HepG2 (cell line): Measurements from ENCODE around the gene ZNF227. TPM values are rescaled to one million over a fixed set of nuclear protein-coding genes. Genes with fewer than 3 reads are reported as not detected.

Source experiments
- BCL6 ChIP-seq: IDR thresholded peaks from 2 replicates; pipeline ENCODE4 v1.6.1; 2016; ENCODE audit warnings: missing genetic modification reagents, missing compliant biosample characterization
- CREM ChIP-seq, 2 experiments: sonication (generic) in 1 of 2; formaldehyde crosslinking in 1 of 2; IDR thresholded peaks; 2 replicates each; pipeline versions ENCODE4 v1.4.0 to v1.6.1; 2016 to 2020; ENCODE audit warnings: antibody characterized with exemption in 1 of 2, mild to moderate bottlenecking in 1 of 2, missing genetic modification reagents in 1 of 2
- IRX3 ChIP-seq: sonication (generic); formaldehyde crosslinking; IDR thresholded peaks from 2 replicates; pipeline ENCODE4 v1.8.1; 2023; ENCODE audit warnings: mild to moderate bottlenecking, low read depth, missing genetic modification reagents, borderline replicate concordance
- JUNB ChIP-seq: sonication (generic); formaldehyde crosslinking; IDR thresholded peaks from 2 replicates; pipeline ENCODE4 v1.8.0; 2022; ENCODE audit warnings: missing genetic modification reagents, mild to moderate bottlenecking, borderline replicate concordance
- KDM3A ChIP-seq: IDR thresholded peaks from 2 replicates; pipeline ENCODE4 v1.6.1; 2018; ENCODE audit warnings: low read depth, missing compliant biosample characterization
- KLF15 ChIP-seq: sonication (generic); formaldehyde crosslinking; IDR thresholded peaks from 2 replicates; pipeline ENCODE4 v1.8.1; 2023; ENCODE audit warnings: borderline replicate concordance, mild to moderate bottlenecking, inconsistent platforms, missing genetic modification reagents, mixed read lengths
- PAF1 ChIP-seq: IDR thresholded peaks from 2 replicates; pipeline ENCODE4 v1.6.1; 2016; ENCODE audit warnings: missing genetic modification reagents, missing compliant biosample characterization
- RARA ChIP-seq: IDR thresholded peaks from 2 replicates; pipeline ENCODE4 v1.6.1; 2016; ENCODE audit warnings: missing genetic modification reagents, missing compliant biosample characterization
- SAFB2 ChIP-seq: sonication (generic); formaldehyde crosslinking; IDR thresholded peaks from 2 replicates; pipeline ENCODE4 v1.5.1; 2020; ENCODE audit warnings: missing genetic modification reagents, low read depth, mild to moderate bottlenecking, borderline replicate concordance
- SIN3B ChIP-seq: fragments of 150-350 bp; IDR thresholded peaks from 2 replicates; pipeline ENCODE4 v1.6.1; 2014; ENCODE audit warnings: low read length
- SMARCE1 ChIP-seq: fragments of 450-650 bp; IDR thresholded peaks from 2 replicates; pipeline ENCODE4 v1.6.1; 2017; ENCODE audit warnings: borderline replicate concordance
- SOX13 ChIP-seq, 3 experiments: fragments of 450-650 bp in 1 of 3; sonication (generic) in 1 of 3; formaldehyde crosslinking in 1 of 3; IDR thresholded peaks in 2 of 3; conservative IDR thresholded peaks in 1 of 3; 2 replicates each; pipeline versions ENCODE4 v1.5.0 to v1.6.1; 2016 to 2020; ENCODE audit warnings: antibody characterized with exemption in 1 of 3, mild to moderate bottlenecking in 1 of 3, missing compliant biosample characterization in 1 of 3, missing genetic modification reagents in 1 of 3, moderate library complexity in 1 of 3
- SOX5 ChIP-seq: IDR thresholded peaks from 2 replicates; pipeline ENCODE4 v1.6.1; 2016; ENCODE audit warnings: borderline replicate concordance
- TBP ChIP-seq: sonication (generic); formaldehyde crosslinking; IDR thresholded peaks from 2 replicates; pipeline ENCODE4 v1.5.0; 2020; ENCODE audit warnings: missing genetic modification reagents
- TCF7 ChIP-seq: sonication (generic); IDR thresholded peaks from 2 replicates; pipeline ENCODE4 v1.6.1; 2016; ENCODE audit warnings: antibody characterized with exemption, low read depth
- ZNF362 ChIP-seq: sonication (generic); formaldehyde crosslinking; IDR thresholded peaks from 2 replicates; pipeline ENCODE4 v1.4.0; 2020; ENCODE audit warnings: missing genetic modification reagents, mild to moderate bottlenecking, borderline replicate concordance
- ZNF644 ChIP-seq: IDR thresholded peaks from 2 replicates; pipeline ENCODE4 v1.6.1; 2016; ENCODE audit warnings: low read depth
- ZNF674 ChIP-seq: sonication (generic); formaldehyde crosslinking; IDR thresholded peaks from 2 replicates; pipeline ENCODE4 v1.5.0; 2020; ENCODE audit warnings: low read depth, mild to moderate bottlenecking, missing genetic modification reagents
- ZNF772 ChIP-seq: sonication (generic); formaldehyde crosslinking; IDR thresholded peaks from 2 replicates; pipeline ENCODE4 v1.5.0; 2020; ENCODE audit warnings: mild to moderate bottlenecking, missing genetic modification reagents
- ZNF780A ChIP-seq: sonication (generic); formaldehyde crosslinking; IDR thresholded peaks from 2 replicates; pipeline ENCODE4 v1.8.0; 2022; ENCODE audit warnings: mild to moderate bottlenecking, missing genetic modification reagents, moderate library complexity
- ZSCAN21 ChIP-seq: sonication (generic); formaldehyde crosslinking; IDR thresholded peaks from 2 replicates; pipeline ENCODE4 v1.8.0; 2022; ENCODE audit warnings: mild to moderate bottlenecking, missing genetic modification reagents, moderate library complexity, borderline replicate concordance
- polyA plus RNA-seq, 8 experiments: library from polyadenylated mRNA; depleted of rRNA in 3 of 8; stranded (reverse) in 7 of 8; unstranded in 1 of 8; fragments of >200 nt; fragmentation: Illumina TruSeq in 4 of 8; extraction: Trizol in 4 of 8; gene quantifications; 2 replicates each; pipeline versions ENCODE4 v1.2.1 to v1.2.3, GENCODE V29; 2011 to 2016; ENCODE audit warnings: low read depth in 4 of 8, missing spikeins in 1 of 8, mixed read lengths in 1 of 8; ENCODE audit not compliant: insufficient read depth in 1 of 8
- total RNA-seq, 5 experiments: library from RNA; depleted of rRNA; stranded (reverse); fragments of >200 nt; fragmentation: Illumina TruSeq; extraction: Trizol; gene quantifications; 2 replicates each; pipeline ENCODE4 v1.2.3, GENCODE V29; 2016; ENCODE audit warnings: low read depth in 1 of 5
- TF ChIP-seq, protein P1 (sequence below): sonication (generic); formaldehyde crosslinking; IDR thresholded peaks from 2 replicates; pipeline ENCODE4 v1.8.0; 2022; ENCODE audit warnings: mild to moderate bottlenecking, missing genetic modification reagents, borderline replicate concordance
- TF ChIP-seq, protein P2 (sequence below): sonication (generic); formaldehyde crosslinking; IDR thresholded peaks from 2 replicates; pipeline ENCODE4 v1.4.0; 2020; ENCODE audit warnings: missing genetic modification reagents, borderline replicate concordance

The ZNF227 gene
- total and polyA plus RNA-seq, 2 of the 13 experiments (the other 11 are each of a cell fraction or from before 2014, with no cell fraction given): 3.1 to 16.8 TPM

DNA sequence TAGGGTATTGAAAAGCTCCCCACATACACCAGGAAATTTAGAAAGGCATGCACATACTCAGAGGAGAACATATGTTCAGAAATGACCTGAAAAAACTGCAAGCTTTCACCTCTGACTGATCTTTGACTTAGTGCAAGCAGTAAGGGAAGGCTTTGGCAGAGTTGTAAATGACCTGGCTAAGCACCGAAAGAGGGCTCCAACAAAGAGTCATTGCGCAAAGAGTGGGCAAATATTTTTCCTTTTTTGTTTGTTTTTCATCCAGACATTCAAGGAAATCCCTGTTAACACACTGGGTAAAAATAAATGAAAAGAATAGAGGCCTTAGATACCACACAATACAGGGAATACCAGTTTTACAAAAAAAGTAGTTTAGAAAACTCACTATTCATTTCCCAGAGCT lies 42.2 kb downstream of the ZNF227 start (continued):
- TF ChIP-seq, protein P1, sequence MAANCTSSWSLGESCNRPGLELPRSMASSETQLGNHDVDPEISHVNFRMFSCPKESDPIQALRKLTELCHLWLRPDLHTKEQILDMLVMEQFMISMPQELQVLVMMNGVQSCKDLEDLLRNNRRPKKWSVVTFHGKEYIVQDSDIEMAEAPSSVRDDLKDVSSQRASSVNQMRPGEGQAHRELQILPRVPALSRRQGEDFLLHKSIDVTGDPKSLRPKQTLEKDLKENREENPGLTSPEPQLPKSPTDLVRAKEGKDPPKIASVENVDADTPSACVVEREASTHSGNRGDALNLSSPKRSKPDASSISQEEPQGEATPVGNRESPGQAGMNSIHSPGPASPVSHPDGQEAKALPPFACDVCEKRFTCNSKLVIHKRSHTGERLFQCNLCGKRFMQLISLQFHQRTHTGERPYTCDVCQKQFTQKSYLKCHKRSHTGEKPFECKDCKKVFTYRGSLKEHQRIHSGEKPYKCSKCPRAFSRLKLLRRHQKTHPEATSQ (CRISPR knock-in tag): no peak
- TF ChIP-seq ZNF780A (CRISPR knock-in tag) (no peak), ZNF644 (CRISPR knock-in tag) (peak; percentile 72; the same call in 1 of the 2 replicates), SOX5 (CRISPR knock-in tag) (peak; percentile 75; the same call in 1 of the 2 replicates), RARA (peak; percentile 88), PAF1 (CRISPR knock-in tag) (no peak), SMARCE1 (no peak), ZNF772 (CRISPR knock-in tag) (no peak), ZNF362 (CRISPR knock-in tag) (no peak; the same call in 1 of the 2 replicates), SAFB2 (no peak), ZNF674 (CRISPR knock-in tag) (no peak), CREM (IDR thresholded peaks at IDR 0.05) (peak; percentile 58; the same call in 1 of the 2 replicates), CREM (CRISPR knock-in tag; IDR thresholded peaks at IDR 0.05) (no peak), TBP (CRISPR knock-in tag) (no peak), KDM3A (no peak), BCL6 (CRISPR knock-in tag) (peak; percentile 93), ZSCAN21 (0 out of 2 replicates have a peak, but pooled peaks have one; percentile 20), IRX3 (no peak), TCF7 (0 out of 2 replicates have a peak, but pooled peaks have one; percentile 13), SOX13 (IDR thresholded peaks at IDR 0.05) (no peak), SOX13 (CRISPR knock-in tag; conservative IDR thresholded peaks at IDR 0.05 in 1 of 2, IDR thresholded peaks at IDR 0.05 in 1 of 2) (peak in 1 of 2 experiments; percentile 91; a peak in 2 of 4 replicates), KLF15 (CRISPR knock-in tag) (no peak), SIN3B (no peak), JUNB (no peak)
- TF ChIP-seq, protein P2, sequence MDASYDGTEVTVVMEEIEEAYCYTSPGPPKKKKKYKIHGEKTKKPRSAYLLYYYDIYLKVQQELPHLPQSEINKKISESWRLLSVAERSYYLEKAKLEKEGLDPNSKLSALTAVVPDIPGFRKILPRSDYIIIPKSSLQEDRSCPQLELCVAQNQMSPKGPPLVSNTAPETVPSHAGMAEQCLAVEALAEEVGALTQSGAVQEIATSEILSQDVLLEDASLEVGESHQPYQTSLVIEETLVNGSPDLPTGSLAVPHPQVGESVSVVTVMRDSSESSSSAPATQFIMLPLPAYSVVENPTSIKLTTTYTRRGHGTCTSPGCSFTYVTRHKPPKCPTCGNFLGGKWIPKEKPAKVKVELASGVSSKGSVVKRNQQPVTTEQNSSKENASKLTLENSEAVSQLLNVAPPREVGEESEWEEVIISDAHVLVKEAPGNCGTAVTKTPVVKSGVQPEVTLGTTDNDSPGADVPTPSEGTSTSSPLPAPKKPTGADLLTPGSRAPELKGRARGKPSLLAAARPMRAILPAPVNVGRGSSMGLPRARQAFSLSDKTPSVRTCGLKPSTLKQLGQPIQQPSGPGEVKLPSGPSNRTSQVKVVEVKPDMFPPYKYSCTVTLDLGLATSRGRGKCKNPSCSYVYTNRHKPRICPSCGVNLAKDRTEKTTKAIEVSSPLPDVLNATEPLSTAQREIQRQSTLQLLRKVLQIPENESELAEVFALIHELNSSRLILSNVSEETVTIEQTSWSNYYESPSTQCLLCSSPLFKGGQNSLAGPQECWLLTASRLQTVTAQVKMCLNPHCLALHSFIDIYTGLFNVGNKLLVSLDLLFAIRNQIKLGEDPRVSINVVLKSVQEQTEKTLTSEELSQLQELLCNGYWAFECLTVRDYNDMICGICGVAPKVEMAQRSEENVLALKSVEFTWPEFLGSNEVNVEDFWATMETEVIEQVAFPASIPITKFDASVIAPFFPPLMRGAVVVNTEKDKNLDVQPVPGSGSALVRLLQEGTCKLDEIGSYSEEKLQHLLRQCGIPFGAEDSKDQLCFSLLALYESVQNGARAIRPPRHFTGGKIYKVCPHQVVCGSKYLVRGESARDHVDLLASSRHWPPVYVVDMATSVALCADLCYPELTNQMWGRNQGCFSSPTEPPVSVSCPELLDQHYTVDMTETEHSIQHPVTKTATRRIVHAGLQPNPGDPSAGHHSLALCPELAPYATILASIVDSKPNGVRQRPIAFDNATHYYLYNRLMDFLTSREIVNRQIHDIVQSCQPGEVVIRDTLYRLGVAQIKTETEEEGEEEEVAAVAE (CRISPR knock-in tag): no peak
